PC-3 (cell line): ENCODE results near the gene DCANP1.

Experiments used
- EZH2 ChIP-seq: fragments of 300-600 bp; sonication (generic); IDR thresholded peaks from one replicate; pipeline ENCODE4 v1.6.1; 2017; ENCODE audit warnings: antibody characterized with exemption, mild to moderate bottlenecking, low read length; ENCODE audit not compliant: unreplicated experiment
- EZH2phosphoT487 ChIP-seq: fragments of 300-600 bp; sonication (generic); IDR thresholded peaks from 2 replicates; pipeline ENCODE4 v1.6.1; 2018; ENCODE audit warnings: mild to moderate bottlenecking, antibody characterized with exemption, low read length, borderline replicate concordance
- TF ChIP-seq, protein P1 (sequence below): fragments of 300-600 bp; sonication (generic); conservative IDR thresholded peaks from 2 replicates; pipeline ENCODE4 v1.5.1; 2017; ENCODE audit warnings: antibody characterized with exemption, low read depth, mild to moderate bottlenecking, low read length

DNA sequence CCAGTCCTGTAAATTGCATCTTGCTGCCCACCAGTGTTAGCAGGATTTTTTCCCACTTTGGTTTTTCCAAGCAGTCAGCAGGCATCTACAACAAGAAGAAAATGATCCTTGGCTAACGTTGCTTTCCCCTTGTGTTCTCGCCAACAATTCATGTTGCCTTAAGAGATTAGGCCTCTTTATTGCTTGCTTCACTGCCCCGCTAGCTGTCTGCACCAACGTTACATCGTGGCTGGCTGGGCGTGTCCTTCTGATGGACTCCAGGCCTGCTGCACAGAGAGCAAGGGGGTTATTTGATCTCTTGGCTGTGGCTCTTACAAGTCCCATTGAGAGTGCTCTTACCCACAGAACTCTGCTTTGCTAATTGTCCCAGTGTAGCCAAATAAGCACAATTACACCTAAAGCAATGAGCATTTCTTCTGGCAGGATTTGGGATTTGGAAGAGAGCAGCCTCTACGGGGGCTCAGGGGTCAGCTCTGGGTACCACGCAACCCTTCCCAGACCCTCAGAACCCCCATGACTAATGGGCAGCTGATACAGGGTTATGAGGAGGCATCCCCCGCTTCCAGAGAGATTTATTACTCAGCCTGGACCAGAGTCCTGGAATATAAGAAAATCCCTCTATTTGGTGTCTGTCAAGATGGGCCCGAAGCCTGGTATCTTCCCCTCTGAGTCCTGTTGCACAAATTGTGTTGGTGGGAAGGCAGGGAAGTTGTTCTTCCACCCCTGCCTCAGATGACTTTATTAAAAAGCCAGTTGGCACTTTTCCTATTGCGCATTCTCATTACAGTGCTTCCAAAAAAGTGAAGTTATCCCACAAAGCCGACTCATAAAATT, 17.6 kb downstream of the DCANP1 start:
- TF ChIP-seq, protein P1, sequence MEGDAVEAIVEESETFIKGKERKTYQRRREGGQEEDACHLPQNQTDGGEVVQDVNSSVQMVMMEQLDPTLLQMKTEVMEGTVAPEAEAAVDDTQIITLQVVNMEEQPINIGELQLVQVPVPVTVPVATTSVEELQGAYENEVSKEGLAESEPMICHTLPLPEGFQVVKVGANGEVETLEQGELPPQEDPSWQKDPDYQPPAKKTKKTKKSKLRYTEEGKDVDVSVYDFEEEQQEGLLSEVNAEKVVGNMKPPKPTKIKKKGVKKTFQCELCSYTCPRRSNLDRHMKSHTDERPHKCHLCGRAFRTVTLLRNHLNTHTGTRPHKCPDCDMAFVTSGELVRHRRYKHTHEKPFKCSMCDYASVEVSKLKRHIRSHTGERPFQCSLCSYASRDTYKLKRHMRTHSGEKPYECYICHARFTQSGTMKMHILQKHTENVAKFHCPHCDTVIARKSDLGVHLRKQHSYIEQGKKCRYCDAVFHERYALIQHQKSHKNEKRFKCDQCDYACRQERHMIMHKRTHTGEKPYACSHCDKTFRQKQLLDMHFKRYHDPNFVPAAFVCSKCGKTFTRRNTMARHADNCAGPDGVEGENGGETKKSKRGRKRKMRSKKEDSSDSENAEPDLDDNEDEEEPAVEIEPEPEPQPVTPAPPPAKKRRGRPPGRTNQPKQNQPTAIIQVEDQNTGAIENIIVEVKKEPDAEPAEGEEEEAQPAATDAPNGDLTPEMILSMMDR = no peak
- TF ChIP-seq EZH2 = no peak
- no peak for TF ChIP-seq EZH2phosphoT487
